SK-N-SH (cell line): ENCODE results near the gene SPEM3. TPM values are rescaled to one million over a fixed set of nuclear protein-coding genes. Genes with fewer than 3 reads are reported as not detected.
A peak's percentile ranks its signal among the peaks of the same experiment; 100 is the strongest.

ENCODE experiments used
- CTCF ChIA-PET: fragments of 300-600, 350-600 bp; formaldehyde crosslinking; extraction: SDS; loops from one replicate; lab custom pipeline; 2021; lab: Yijun Ruan, JAX
- POLR2A ChIA-PET: fragments of 350-600 bp; sonication (Branson Sonifier 250); formaldehyde crosslinking; extraction: SDS; loops from one replicate; lab custom pipeline; 2020; ENCODE audit warnings: antibody characterized with exemption, inconsistent platforms; lab: Yijun Ruan, JAX
- DNase-seq: peaks from one replicate; pipeline ENCODE4 v3.0.0; 2012
- H2AFZ ChIP-seq: fragments of 200-600 bp; sonication (generic); 2 replicates; pipeline ENCODE4 v1.8.1; 2016; ENCODE audit warnings: antibody characterized with exemption, mild to moderate bottlenecking, low read depth
- H3F3A ChIP-seq: fragments of 200-600 bp; sonication (generic); replicated peaks from 2 replicates; pipeline ENCODE3; 2016; ENCODE audit warnings: antibody characterized with exemption, mild to moderate bottlenecking; ENCODE audit not compliant: insufficient read depth
- H3K27ac ChIP-seq, 2 experiments: fragments of 200-500 bp in 1 of 2; fragments of 200-600 bp in 1 of 2; sonication (Bioruptor generic) in 1 of 2; sonication (generic), shearing (Covaris generic) in 1 of 2; 2 replicates each; pipeline versions ENCODE4 v1.5.1 to v1.6.1; 2014 to 2016; ENCODE audit warnings: low read depth in 2 of 2, inconsistent platforms in 1 of 2, low read length in 1 of 2, mild to moderate bottlenecking in 1 of 2, mixed read lengths in 1 of 2
- H3K27me3 ChIP-seq: fragments of 200-600 bp; sonication (generic), shearing (Covaris generic); 2 replicates; pipeline ENCODE4 v1.6.1; 2016; ENCODE audit warnings: mixed run types; ENCODE audit not compliant: insufficient read depth
- H3K36me3 ChIP-seq, 2 experiments: fragments of 200-500 bp in 1 of 2; fragments of 200-600 bp in 1 of 2; sonication (Bioruptor generic) in 1 of 2; sonication (generic) in 1 of 2; replicated peaks in 1 of 2; 2 replicates each; pipeline versions ENCODE3 to v1.5.1; 2014 to 2016; ENCODE audit warnings: low read length in 1 of 2, mild to moderate bottlenecking in 1 of 2; ENCODE audit not compliant: insufficient read depth in 2 of 2, control insufficient read depth in 1 of 2
- H3K4me1 ChIP-seq, 2 experiments: fragments of 200-500 bp in 1 of 2; fragments of 200-600 bp in 1 of 2; sonication (Bioruptor generic) in 1 of 2; sonication (generic), shearing (Covaris generic) in 1 of 2; 2 replicates each; pipeline versions ENCODE4 v1.5.1 to v1.6.1; 2014 to 2016; ENCODE audit warnings: low read depth in 1 of 2, low read length in 1 of 2, mixed run types in 1 of 2; ENCODE audit not compliant: insufficient read depth in 2 of 2, control insufficient read depth in 1 of 2
- H3K4me2 ChIP-seq: fragments of 200-600 bp; sonication (generic), shearing (Covaris generic); 2 replicates; pipeline ENCODE4 v1.6.1; 2017; ENCODE audit warnings: mixed run types
- H3K4me3 ChIP-seq, 2 experiments: fragments of 200-500 bp in 1 of 2; fragments of 200-600 bp in 1 of 2; sonication (Bioruptor generic) in 1 of 2; sonication (generic), shearing (Covaris generic) in 1 of 2; 2 replicates each; pipeline versions ENCODE4 v1.5.1 to v1.8.1; 2014 to 2016; ENCODE audit warnings: low read depth in 2 of 2, inconsistent platforms in 1 of 2, low read length in 1 of 2, mild to moderate bottlenecking in 1 of 2, mixed read lengths in 1 of 2, moderate library complexity in 1 of 2
- H3K79me2 ChIP-seq: fragments of 200-600 bp; sonication (generic); 2 replicates; pipeline ENCODE4 v1.8.1; 2017; ENCODE audit warnings: mild to moderate bottlenecking; ENCODE audit not compliant: insufficient read depth
- H3K9ac ChIP-seq: fragments of 200-600 bp; sonication (generic); 2 replicates; pipeline ENCODE4 v1.6.1; 2017; ENCODE audit warnings: mixed run types
- H3K9me2 ChIP-seq: fragments of 200-600 bp; sonication (generic); 2 replicates; pipeline ENCODE4 v1.6.1; 2017; ENCODE audit warnings: mixed run types
- H3K9me3 ChIP-seq: fragments of 200-600 bp; sonication (generic); 2 replicates; pipeline ENCODE4 v1.6.1; 2017; ENCODE audit warnings: mixed run types, mild to moderate bottlenecking, moderate library complexity
- H4K20me1 ChIP-seq: fragments of 200-600 bp; sonication (generic); 2 replicates; pipeline ENCODE4 v1.6.1; 2017; ENCODE audit warnings: mild to moderate bottlenecking, mixed run types; ENCODE audit not compliant: insufficient read depth
- EP300 ChIP-seq, 2 experiments: IDR thresholded peaks; 2 replicates each; pipeline versions ENCODE4 v1.4.0 to v1.6.1; 2012; ENCODE audit warnings: borderline replicate concordance in 1 of 2, low read depth in 1 of 2, low read length in 1 of 2
- GATA2 ChIP-seq: sonication (generic); formaldehyde crosslinking; IDR thresholded peaks from 2 replicates; pipeline ENCODE4 v1.5.0; 2020; ENCODE audit warnings: mild to moderate bottlenecking, missing genetic modification reagents
- MAX ChIP-seq: IDR thresholded peaks from 2 replicates; pipeline ENCODE4 v1.4.0; 2012; ENCODE audit warnings: low read depth
- MXI1 ChIP-seq: IDR thresholded peaks from 2 replicates; pipeline ENCODE4 v1.6.1; 2012; ENCODE audit warnings: mild to moderate bottlenecking, low read depth, low read length, improper control_type of control experiment
- NRF1 ChIP-seq: IDR thresholded peaks from 2 replicates; pipeline ENCODE4 v1.6.1; 2012; ENCODE audit warnings: low read depth, mild to moderate bottlenecking, low read length
- RAD21 ChIP-seq: IDR thresholded peaks from 2 replicates; pipeline ENCODE4 v1.6.1; 2012; ENCODE audit warnings: mild to moderate bottlenecking, low read length
- REST ChIP-seq: IDR thresholded peaks from 2 replicates; pipeline ENCODE4 v1.6.1; 2012; ENCODE audit warnings: mild to moderate bottlenecking, low read depth, low read length, moderate library complexity
- SIN3A ChIP-seq: IDR thresholded peaks from 2 replicates; pipeline ENCODE4 v1.6.1; 2012; ENCODE audit warnings: low read depth, mild to moderate bottlenecking, low read length, moderate library complexity, borderline replicate concordance
- SMC3 ChIP-seq: IDR thresholded peaks from 2 replicates; pipeline ENCODE4 v1.6.1; 2012; ENCODE audit warnings: low read depth, low read length, improper control_type of control experiment
- YY1 ChIP-seq: IDR thresholded peaks from 2 replicates; pipeline ENCODE4 v1.4.0; 2012; ENCODE audit warnings: low read depth, mild to moderate bottlenecking
- ZBTB33 ChIP-seq: IDR thresholded peaks from 2 replicates; pipeline ENCODE4 v1.4.0; 2012; ENCODE audit warnings: low read depth, borderline replicate concordance
- WGBS: methylation state at CpG from one replicate; pipeline ENCODE4 v1.1.6; 2017; ENCODE audit warnings: low lambda C conversion rate; 5-methylcytosine and 5-hydroxymethylcytosine counted together
- polyA plus RNA-seq, 3 experiments: library from polyadenylated mRNA; depleted of rRNA; stranded (reverse); fragments of >200 nt; gene quantifications; 2 replicates each; pipeline ENCODE4 v1.2.3, GENCODE V29; 2012

The SPEM3 gene
- polyA plus RNA-seq, 1 of the 3 experiments (the other 2 are of a cell fraction), result not detected

GRCh38 chr17:7479213-7480088 is 50.8 kb downstream of the SPEM3 start, which contains the start of gene ZBTB4:
Gene ZBTB4, minus strand, starts transcription at chr17:7479631. Its CDS starts 12,830 bp downstream, at chr17:7466801.
- Histone ChIP-seq H3K4me3 (peak within 1 kb of the TSS; percentile 72 to 77), H3K36me3 (no peaks in the 10 kb centered on the region), H3K4me2 (peak within 1 kb of the TSS; percentile 95), H3K4me1 (peaks cover 26 to 32% of the 10 kb centered on the region in 2 experiments; a peak in 2 of 4 replicates), H3K9me3 (no peaks in the 10 kb centered on the region), H3K79me2 (peaks cover 82% of the 10 kb centered on the region), H3F3A (peaks cover 22% of the 10 kb centered on the region), H2AFZ (peak within 1 kb of the TSS; percentile 74), H3K9ac (peak within 1 kb of the TSS; percentile 97), H3K27me3 (no peaks in the 10 kb centered on the region), H3K27ac (peak within 1 kb of the TSS; percentile 81 to 90), H4K20me1 (peaks cover 39% of the 10 kb centered on the region), H3K9me2 (no peaks in the 10 kb centered on the region)
- TF ChIP-seq NRF1 (0 out of 2 replicates have a peak, but pooled peaks have one; percentile 21), MAX (0 out of 2 replicates have a peak, but pooled peaks have one; percentile 3), GATA2 (CRISPR knock-in tag) (no peak), MXI1 (peak; percentile 58; the same call in 1 of the 2 replicates), SIN3A (0 out of 2 replicates have a peak, but pooled peaks have one; percentile 14), REST (0 out of 2 replicates have a peak, but pooled peaks have one; percentile 7), ZBTB33 (no peak), YY1 (0 out of 2 replicates have a peak, but pooled peaks have one; percentile 6), SMC3 (no peak), RAD21 (no peak), EP300 (IDR thresholded peaks at IDR 0.05; ENCODE audit: borderline replicate concordance in 1 of 2, low read depth in 1 of 2, low read length in 1 of 2) (peak in 1 of 2 experiments; percentile 36; a peak in 1 of 4 replicates)
- ChIA-PET CTCF (interaction anchor here (0.8 to 2.1 kb wide), 6 partner anchors 15 to 81 kb away, joined by 3 to 11 read pairs (median 6); no protein-coding TSS in a partner anchor), POLR2A (interaction anchor here (0.5 to 2.1 kb wide), 10 partner anchors 15 to 208 kb away, joined by 3 to 9 read pairs (median 3); partner anchors contain the start of genes CHRNB1, FGF11, MPDU1 and TMEM256)
- WGBS, result 3% methylated on average over 32 of the region's 92 CpGs
- peak; percentile 92 for DNase-seq
